ENCODE data around the gene ZNF697. TPM values are rescaled to one million over a fixed set of nuclear protein-coding genes. Genes with fewer than 3 reads are reported as not detected.

ZNF697 gene
- total RNA-seq, 1 experiment from 2014 or later: 4.8 TPM

DNA sequence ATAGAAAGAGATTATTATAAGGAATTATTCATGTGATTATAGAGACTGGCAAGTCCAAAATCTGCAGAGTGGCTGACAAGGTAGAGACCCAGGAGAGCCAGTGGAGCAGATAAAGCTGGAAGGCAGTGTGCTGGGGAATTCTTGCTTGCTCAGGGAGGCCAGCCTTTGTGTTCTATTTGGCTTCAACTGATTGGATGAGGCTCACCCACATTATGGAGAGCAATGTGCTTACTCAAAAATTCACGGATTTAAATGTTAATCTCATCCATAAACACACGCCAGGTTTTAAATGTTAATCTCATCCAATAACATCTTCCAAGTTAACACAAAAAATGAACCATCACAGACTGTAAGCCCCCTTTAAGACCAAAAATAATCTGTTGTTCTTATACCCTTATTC, 33.5 kb upstream of the ZNF697 start:
- Histone ChIP-seq H3K4me3 (ENCODE audit: low read depth, low read length, poor library complexity, severe bottlenecking) (no peak overlapping the region), H3K36me3 (ENCODE audit: insufficient read depth, low read length, poor library complexity, severe bottlenecking) (no peaks in the 10 kb centered on the region), H3K4me1 (ENCODE audit: insufficient read depth, low read length, poor library complexity, severe bottlenecking) (peaks cover 17% of the 10 kb centered on the region), H3K27ac (ENCODE audit: low read depth, low read length, poor library complexity, severe bottlenecking) (no peak overlapping the region), H3K9me3 (ENCODE audit: low read depth, low read length, poor library complexity, severe bottlenecking) (no peaks in the 10 kb centered on the region), H3K27me3 (replicated peaks; ENCODE audit: insufficient read depth, low read depth, low read length, poor library complexity) (no peaks in the 10 kb centered on the region)
- no TSS peak for BruUV-seq (replicated peaks)
- TF ChIP-seq, protein P1, sequence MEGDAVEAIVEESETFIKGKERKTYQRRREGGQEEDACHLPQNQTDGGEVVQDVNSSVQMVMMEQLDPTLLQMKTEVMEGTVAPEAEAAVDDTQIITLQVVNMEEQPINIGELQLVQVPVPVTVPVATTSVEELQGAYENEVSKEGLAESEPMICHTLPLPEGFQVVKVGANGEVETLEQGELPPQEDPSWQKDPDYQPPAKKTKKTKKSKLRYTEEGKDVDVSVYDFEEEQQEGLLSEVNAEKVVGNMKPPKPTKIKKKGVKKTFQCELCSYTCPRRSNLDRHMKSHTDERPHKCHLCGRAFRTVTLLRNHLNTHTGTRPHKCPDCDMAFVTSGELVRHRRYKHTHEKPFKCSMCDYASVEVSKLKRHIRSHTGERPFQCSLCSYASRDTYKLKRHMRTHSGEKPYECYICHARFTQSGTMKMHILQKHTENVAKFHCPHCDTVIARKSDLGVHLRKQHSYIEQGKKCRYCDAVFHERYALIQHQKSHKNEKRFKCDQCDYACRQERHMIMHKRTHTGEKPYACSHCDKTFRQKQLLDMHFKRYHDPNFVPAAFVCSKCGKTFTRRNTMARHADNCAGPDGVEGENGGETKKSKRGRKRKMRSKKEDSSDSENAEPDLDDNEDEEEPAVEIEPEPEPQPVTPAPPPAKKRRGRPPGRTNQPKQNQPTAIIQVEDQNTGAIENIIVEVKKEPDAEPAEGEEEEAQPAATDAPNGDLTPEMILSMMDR (conservative IDR thresholded peaks at IDR 0.05; ENCODE audit: low read depth, low read length): no peak
- TF ChIP-seq EZH2 (IDR thresholded peaks at IDR 0.05; ENCODE audit: borderline replicate concordance, low read depth, low read length, poor library complexity, severe bottlenecking): no peak
- ChIA-PET POLR2A (ENCODE audit: low non-redundant PET) (no interaction called here), CTCF (no interaction called here)
- DNase-seq (ENCODE audit: low spot score): no peak
- intact Hi-C loops (cut with micrococcal nuclease; ENCODE audit: unreplicated experiment): no loop called here

DNA sequence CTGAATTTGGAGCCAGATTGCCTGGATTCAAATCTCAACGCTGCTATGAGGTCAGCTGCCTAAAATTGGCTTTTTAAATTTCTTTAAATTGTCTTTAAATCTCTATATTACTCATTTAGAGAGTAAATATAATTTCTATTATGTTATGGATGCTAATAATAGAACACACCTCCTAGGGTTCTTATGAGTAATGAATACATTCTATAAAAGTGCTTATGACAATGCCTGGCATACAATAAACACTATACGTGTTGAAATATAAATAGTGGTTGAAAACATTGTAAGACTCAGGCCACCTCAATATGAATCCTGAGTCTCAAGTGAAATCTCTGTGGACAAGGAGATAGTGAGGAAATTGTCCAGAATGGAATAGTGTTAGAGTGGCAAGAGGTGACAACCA, 32.7 kb upstream of the ZNF697 start:
- H3K27ac ChIP-seq (ENCODE audit: low read depth, low read length, poor library complexity, severe bottlenecking): no peak overlapping the region
- CTCF ChIA-PET: no interaction called here
- H3K9me3 ChIP-seq (ENCODE audit: low read depth, low read length, poor library complexity, severe bottlenecking): no peaks in the 10 kb centered on the region
- TF ChIP-seq EZH2 (IDR thresholded peaks at IDR 0.05; ENCODE audit: borderline replicate concordance, low read depth, low read length, poor library complexity, severe bottlenecking): no peak
- TF ChIP-seq, protein P1 (conservative IDR thresholded peaks at IDR 0.05; ENCODE audit: low read depth, low read length): no peak
- H3K36me3 ChIP-seq (ENCODE audit: insufficient read depth, low read length, poor library complexity, severe bottlenecking): no peaks in the 10 kb centered on the region
- no peaks in the 10 kb centered on the region for H3K27me3 ChIP-seq (replicated peaks; ENCODE audit: insufficient read depth, low read depth, low read length, poor library complexity)
- intact Hi-C loops (cut with micrococcal nuclease; ENCODE audit: unreplicated experiment): no loop called here
- no peak overlapping the region for H3K4me3 ChIP-seq (ENCODE audit: low read depth, low read length, poor library complexity, severe bottlenecking)
- peaks cover 17% of the 10 kb centered on the region for H3K4me1 ChIP-seq (ENCODE audit: insufficient read depth, low read length, poor library complexity, severe bottlenecking)
- no TSS peak for BruUV-seq (replicated peaks)
- no peak for DNase-seq (ENCODE audit: low spot score)
- POLR2A ChIA-PET (ENCODE audit: low non-redundant PET): no interaction called here

DNA sequence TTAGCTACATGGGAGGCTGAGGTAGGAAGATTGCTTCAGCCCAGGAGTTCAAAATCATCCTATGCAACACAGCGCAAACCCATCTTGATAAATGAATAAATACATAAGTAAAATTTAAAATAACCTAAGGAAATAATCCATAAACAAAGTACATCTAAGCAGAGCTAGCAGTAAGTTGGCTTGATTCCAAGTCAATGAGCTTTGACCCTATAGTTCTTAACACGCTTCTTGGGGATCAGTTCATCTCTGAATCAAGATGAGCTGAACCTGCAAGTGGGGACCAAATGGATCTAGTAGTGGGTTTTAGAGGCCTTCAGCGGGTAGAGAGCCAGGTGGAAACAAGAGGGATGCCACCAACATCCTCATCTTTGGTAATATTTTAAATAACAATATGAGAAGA, 32.1 kb upstream of the ZNF697 start:
- no peak for DNase-seq (ENCODE audit: low spot score)

More for the DNA sequence above, 32.1 kb upstream of the ZNF697 start:
- Histone ChIP-seq H3K4me1 (ENCODE audit: insufficient read depth, low read length, poor library complexity, severe bottlenecking) (peaks cover 17% of the 10 kb centered on the region), H3K4me3 (ENCODE audit: low read depth, low read length, poor library complexity, severe bottlenecking) (no peak overlapping the region), H3K36me3 (ENCODE audit: insufficient read depth, low read length, poor library complexity, severe bottlenecking) (no peaks in the 10 kb centered on the region), H3K9me3 (ENCODE audit: low read depth, low read length, poor library complexity, severe bottlenecking) (no peaks in the 10 kb centered on the region), H3K27ac (ENCODE audit: low read depth, low read length, poor library complexity, severe bottlenecking) (no peak overlapping the region), H3K27me3 (replicated peaks; ENCODE audit: insufficient read depth, low read depth, low read length, poor library complexity) (no peaks in the 10 kb centered on the region)
- ChIA-PET POLR2A (ENCODE audit: low non-redundant PET) (no interaction called here), CTCF (no interaction called here)
- intact Hi-C loops (cut with micrococcal nuclease; ENCODE audit: unreplicated experiment): no loop called here
- BruUV-seq (replicated peaks): no TSS peak
- TF ChIP-seq EZH2 (IDR thresholded peaks at IDR 0.05; ENCODE audit: borderline replicate concordance, low read depth, low read length, poor library complexity, severe bottlenecking): no peak
- TF ChIP-seq, protein P1 (conservative IDR thresholded peaks at IDR 0.05; ENCODE audit: low read depth, low read length): no peak

Data from A673 (cell line).